Right forelimb (tissue), 1 donor: Measurements from ENCODE around the gene TRIM73.
A peak's percentile ranks its signal among the peaks of the same experiment; 100 is the strongest.
"Not testable (repeated sequence)": the region's sequence is repeated elsewhere in the genome, so short reads cannot be mapped to it uniquely, and the experiment has no call there.

Experiments used
- DNase-seq: peaks from one replicate; pipeline ENCODE4 v3.0.0-alpha.2; 2018

TRIM73 gene

GRCh38 chr7:75415829-75416373 lies 20.5 kb downstream of the TRIM73 start:
- not testable (repeated sequence) for DNase-seq

- not testable (repeated sequence) for DNase-seq
Observed at GRCh38 chr7:75416787-75417186, 21.4 kb downstream of the TRIM73 start.

GRCh38 chr7:75418292-75418858 lies 22.9 kb downstream of the TRIM73 start:
- DNase-seq: not testable (repeated sequence)

- DNase-seq: not testable (repeated sequence)
Observed at GRCh38 chr7:75419210-75419609, 23.8 kb downstream of the TRIM73 start.

- not testable (repeated sequence) for DNase-seq
Observed at GRCh38 chr7:75419693-75420092, 24.3 kb downstream of the TRIM73 start.

- DNase-seq: not testable (repeated sequence)
Observed at GRCh38 chr7:75420152-75420551, 24.7 kb downstream of the TRIM73 start.

- DNase-seq: not testable (repeated sequence)
Observed at GRCh38 chr7:75421798-75422710, 26.6 kb downstream of the TRIM73 start.

GRCh38 chr7:75423481-75423880 lies 28.1 kb downstream of the TRIM73 start:
- not testable (repeated sequence) for DNase-seq

GRCh38 chr7:75439000-75439399 lies 43.6 kb downstream of the TRIM73 start:
- DNase-seq: not testable (repeated sequence)

- DNase-seq: not testable (repeated sequence)
Observed at GRCh38 chr7:75442101-75442464, 46.7 kb downstream of the TRIM73 start.

GRCh38 chr7:75442465-75443111 lies 47.2 kb downstream of the TRIM73 start:
- peak; percentile 54 for DNase-seq

GRCh38 chr7:75449946-75450345 lies 54.5 kb downstream of the TRIM73 start:
- DNase-seq: not testable (repeated sequence)

- not testable (repeated sequence) for DNase-seq
Observed at GRCh38 chr7:75452494-75452955, 57.1 kb downstream of the TRIM73 start.
